ENCODE results near the gene DAPK1. TPM values are rescaled to one million over a fixed set of nuclear protein-coding genes. Genes with fewer than 3 reads are reported as not detected.

Gene DAPK1
- total RNA-seq, 1 donor from 2014 or later = 5.3 TPM

GRCh38 chr9:87579781-87580541, 82.3 kb downstream of the DAPK1 start:
- intact Hi-C loops (cut with DNase I) = no loop called here
- ATAC-seq (ENCODE audit: poor library complexity) (no peak), DNase-seq (no peak)

- no peak for ATAC-seq (ENCODE audit: poor library complexity)
- DNase-seq = no peak
- intact Hi-C loops (cut with DNase I) = no loop called here
Measured at GRCh38 chr9:87580941-87581438, 83.3 kb downstream of the DAPK1 start.

GRCh38 chr9:87581513-87581912, 83.8 kb downstream of the DAPK1 start:
- peak; percentile 72 for ATAC-seq (ENCODE audit: poor library complexity)
- no peak for DNase-seq
- intact Hi-C loops (cut with DNase I) = no loop called here

GRCh38 chr9:87581949-87582637, 84.4 kb downstream of the DAPK1 start:
- intact Hi-C loops (cut with DNase I) = no loop called here

GRCh38 chr9:87584326-87584725, 86.7 kb downstream of the DAPK1 start:
- DNase-seq = no peak
- intact Hi-C loops (cut with DNase I) = no loop called here
- no peak for ATAC-seq (ENCODE audit: poor library complexity)

More at GRCh38 chr9:87581949-87582637, 84.4 kb downstream of the DAPK1 start:
- DNase-seq = no peak
- ATAC-seq (ENCODE audit: poor library complexity) = no peak

- ATAC-seq (ENCODE audit: poor library complexity) = no peak
- intact Hi-C loops (cut with DNase I) = no loop called here
- DNase-seq = no peak
Measured at GRCh38 chr9:87585123-87585855, 87.6 kb downstream of the DAPK1 start.

- no peak for DNase-seq
- intact Hi-C loops (cut with DNase I) = no loop called here
- no peak for ATAC-seq (ENCODE audit: poor library complexity)
Measured at GRCh38 chr9:87586731-87587355, 89.2 kb downstream of the DAPK1 start.

GRCh38 chr9:87587356-87587745, 89.7 kb downstream of the DAPK1 start:
- no peak for DNase-seq
- intact Hi-C loops (cut with DNase I) = no loop called here
- no peak for ATAC-seq (ENCODE audit: poor library complexity)

- ATAC-seq (ENCODE audit: poor library complexity) (no peak), DNase-seq (no peak)
- intact Hi-C loops (cut with DNase I) = no loop called here
Measured at GRCh38 chr9:87587864-87588263, 90.2 kb downstream of the DAPK1 start.

- intact Hi-C loops (cut with DNase I) = no loop called here
- DNase-seq (no peak), ATAC-seq (ENCODE audit: poor library complexity) (no peak)
Measured at GRCh38 chr9:87588339-87588738, 90.7 kb downstream of the DAPK1 start.

- intact Hi-C loops (cut with DNase I) = no loop called here
- ATAC-seq (ENCODE audit: poor library complexity) = no peak
- no peak for DNase-seq
Measured at GRCh38 chr9:87590996-87591395, 93.3 kb downstream of the DAPK1 start.

GRCh38 chr9:87592554-87593358, 95.1 kb downstream of the DAPK1 start:
- intact Hi-C loops (cut with DNase I) = no loop called here
- peak; percentile 80 for DNase-seq
- peak; percentile 85 for ATAC-seq (ENCODE audit: poor library complexity)

GRCh38 chr9:87593359-87593980, 95.8 kb downstream of the DAPK1 start:
- intact Hi-C loops (cut with DNase I) = no loop called here
- DNase-seq (no peak), ATAC-seq (ENCODE audit: poor library complexity) (no peak)

- no peak for ATAC-seq (ENCODE audit: poor library complexity)
- intact Hi-C loops (cut with DNase I) = no loop called here
- DNase-seq = no peak
Measured at GRCh38 chr9:87594194-87594593, 96.5 kb downstream of the DAPK1 start.

GRCh38 chr9:87594662-87595061, 97.0 kb downstream of the DAPK1 start:
- DNase-seq = no peak
- no peak for ATAC-seq (ENCODE audit: poor library complexity)
- intact Hi-C loops (cut with DNase I) = no loop called here

- ATAC-seq (ENCODE audit: poor library complexity) = peak; percentile 48
- intact Hi-C loops (cut with DNase I) = no loop called here
- no peak for DNase-seq
Measured at GRCh38 chr9:87595610-87596009, 97.9 kb downstream of the DAPK1 start.

GRCh38 chr9:87596862-87597261, 99.2 kb downstream of the DAPK1 start:
- ATAC-seq (ENCODE audit: poor library complexity) (peak; percentile 69), DNase-seq (peak; percentile 78)
- intact Hi-C loops (cut with DNase I) = no loop called here

Data from Right ventricle myocardium superior (tissue), 1 donor.